ENCODE data around the gene CERKL.

DNA sequence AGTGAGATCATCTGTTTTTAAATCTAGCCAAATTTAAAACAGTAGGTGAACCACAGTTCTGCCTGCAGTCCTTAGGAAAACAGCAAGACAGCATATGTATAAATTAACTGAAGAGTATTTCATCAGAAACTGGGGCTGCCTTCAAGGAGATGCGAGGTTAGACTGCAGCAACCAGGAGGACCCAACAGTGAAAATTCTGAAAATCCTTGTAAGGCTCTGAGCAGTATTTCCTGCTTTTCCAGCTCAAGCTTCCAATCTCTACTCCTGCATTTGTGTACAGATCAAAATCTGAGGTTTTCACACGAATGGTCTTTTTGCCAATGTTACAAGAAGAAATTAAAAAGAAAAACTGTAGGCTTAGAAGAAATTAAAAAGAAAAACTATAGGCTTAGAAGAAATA lies 43.7 kb downstream of the CERKL start:
- TF ChIP-seq ZFP3 (CRISPR knock-in tag; IDR thresholded peaks at IDR 0.05) (no peak), OSR1 (CRISPR knock-in tag; IDR thresholded peaks at IDR 0.05) (no peak), ESRRG (CRISPR knock-in tag; IDR thresholded peaks at IDR 0.05) (no peak), RARB (CRISPR knock-in tag; IDR thresholded peaks at IDR 0.05) (no peak), ARNTL (CRISPR knock-in tag; IDR thresholded peaks at IDR 0.05; ENCODE audit: borderline replicate concordance, low read depth) (no peak), TCF4 (CRISPR knock-in tag; IDR thresholded peaks at IDR 0.05; ENCODE audit: borderline replicate concordance) (no peak)

Data from SK-N-SH treated with all-trans-retinoic acid at 6 μM for 48 hours (cell line).